ENCODE data around the gene MYO3A.
A peak's percentile ranks its signal among the peaks of the same experiment; 100 is the strongest.
"Not testable (repeated sequence)": the region's sequence is repeated elsewhere in the genome, so short reads cannot be mapped to it uniquely, and the experiment has no call there.

MYO3A gene

GRCh38 chr10:26090762-26091161 is 156.7 kb downstream of the MYO3A start:
- no peak for DNase-seq

- DNase-seq = no peak
Observed at GRCh38 chr10:26093229-26093628, 159.2 kb downstream of the MYO3A start.

GRCh38 chr10:26095781-26096180 is 161.8 kb downstream of the MYO3A start:
- no peak for DNase-seq

- DNase-seq = not testable (repeated sequence)
Observed at GRCh38 chr10:26097549-26097948, 163.5 kb downstream of the MYO3A start.

- DNase-seq = peak; percentile 66
Observed at GRCh38 chr10:26112532-26112931, 178.5 kb downstream of the MYO3A start.

GRCh38 chr10:26138613-26139012 is 204.6 kb downstream of the MYO3A start:
- DNase-seq = no peak

GRCh38 chr10:26156019-26156418 is 222.0 kb downstream of the MYO3A start:
- no peak for DNase-seq

- DNase-seq = no peak
Observed at GRCh38 chr10:26157734-26158133, 223.7 kb downstream of the MYO3A start.

GRCh38 chr10:26169466-26169865 is 235.4 kb downstream of the MYO3A start:
- no peak for DNase-seq

GRCh38 chr10:26172131-26172530 is 238.1 kb downstream of the MYO3A start:
- no peak for DNase-seq

GRCh38 chr10:26173837-26174236 is 239.8 kb downstream of the MYO3A start:
- no peak for DNase-seq

GRCh38 chr10:26177341-26177740 is 243.3 kb downstream of the MYO3A start:
- DNase-seq = no peak

GRCh38 chr10:26194275-26194674 is 260.2 kb downstream of the MYO3A start:
- no peak for DNase-seq

GRCh38 chr10:26197248-26197647 is 263.2 kb downstream of the MYO3A start:
- no peak for DNase-seq

- no peak for DNase-seq
Observed at GRCh38 chr10:26198119-26198518, 264.1 kb downstream of the MYO3A start.

GRCh38 chr10:26199841-26200240 is 265.8 kb downstream of the MYO3A start:
- no peak for DNase-seq

GRCh38 chr10:26205223-26205622 is 271.2 kb downstream of the MYO3A start:
- no peak for DNase-seq

GRCh38 chr10:26211781-26212444 is 277.9 kb downstream of the MYO3A start:
- DNase-seq = no peak

- no peak for DNase-seq
Observed at GRCh38 chr10:26212511-26212910, 278.5 kb downstream of the MYO3A start.

GRCh38 chr10:26213157-26213800 is 279.2 kb downstream of the MYO3A start:
- no peak for DNase-seq

GRCh38 chr10:26214004-26214403 is 280.0 kb downstream of the MYO3A start:
- DNase-seq = no peak

- no peak for DNase-seq
Observed at GRCh38 chr10:26214551-26215395, 280.7 kb downstream of the MYO3A start.

GRCh38 chr10:26215396-26215934 is 281.4 kb downstream of the MYO3A start:
- DNase-seq = no peak
